Measurements from ENCODE around the gene CCDC149.

DNA sequence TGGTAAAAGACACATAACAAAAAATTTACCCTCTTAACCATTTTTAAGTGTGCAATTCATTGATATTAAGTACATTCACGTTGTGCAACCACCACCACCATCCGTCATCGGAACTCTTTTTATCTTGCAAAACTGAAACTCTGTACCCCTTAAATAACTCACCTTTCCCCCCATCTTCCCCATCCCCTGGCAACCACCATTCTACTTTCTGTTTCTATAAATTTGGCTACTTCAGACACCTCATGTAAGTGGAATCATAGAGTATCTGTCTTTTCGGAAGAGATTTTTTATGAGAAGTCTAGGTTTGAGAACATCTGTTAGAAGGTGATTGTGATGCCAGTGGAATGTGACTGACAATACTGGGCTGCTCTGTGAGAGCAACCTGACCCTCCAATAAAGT is 39.8 kb upstream of the CCDC149 start:
- TF ChIP-seq, protein P1, sequence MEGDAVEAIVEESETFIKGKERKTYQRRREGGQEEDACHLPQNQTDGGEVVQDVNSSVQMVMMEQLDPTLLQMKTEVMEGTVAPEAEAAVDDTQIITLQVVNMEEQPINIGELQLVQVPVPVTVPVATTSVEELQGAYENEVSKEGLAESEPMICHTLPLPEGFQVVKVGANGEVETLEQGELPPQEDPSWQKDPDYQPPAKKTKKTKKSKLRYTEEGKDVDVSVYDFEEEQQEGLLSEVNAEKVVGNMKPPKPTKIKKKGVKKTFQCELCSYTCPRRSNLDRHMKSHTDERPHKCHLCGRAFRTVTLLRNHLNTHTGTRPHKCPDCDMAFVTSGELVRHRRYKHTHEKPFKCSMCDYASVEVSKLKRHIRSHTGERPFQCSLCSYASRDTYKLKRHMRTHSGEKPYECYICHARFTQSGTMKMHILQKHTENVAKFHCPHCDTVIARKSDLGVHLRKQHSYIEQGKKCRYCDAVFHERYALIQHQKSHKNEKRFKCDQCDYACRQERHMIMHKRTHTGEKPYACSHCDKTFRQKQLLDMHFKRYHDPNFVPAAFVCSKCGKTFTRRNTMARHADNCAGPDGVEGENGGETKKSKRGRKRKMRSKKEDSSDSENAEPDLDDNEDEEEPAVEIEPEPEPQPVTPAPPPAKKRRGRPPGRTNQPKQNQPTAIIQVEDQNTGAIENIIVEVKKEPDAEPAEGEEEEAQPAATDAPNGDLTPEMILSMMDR (IDR thresholded peaks at IDR 0.05; ENCODE audit: insufficient read depth, low read depth, low read length), result no peak
- TF ChIP-seq EZH2 (IDR thresholded peaks at IDR 0.05; ENCODE audit: insufficient read depth, low read length), result no peak

Data from astrocyte (in vitro differentiated cells and primary cell).